Activated CD4-positive, CD25-positive, alpha-beta regulatory T cell (primary cell): Measurements from ENCODE around the gene TOMM34.

Source experiments
- DNase-seq, 4 experiments: peaks; one replicate each; lab custom pipeline; 2025; lab: John Stamatoyannopoulos, UW

Gene TOMM34

DNA sequence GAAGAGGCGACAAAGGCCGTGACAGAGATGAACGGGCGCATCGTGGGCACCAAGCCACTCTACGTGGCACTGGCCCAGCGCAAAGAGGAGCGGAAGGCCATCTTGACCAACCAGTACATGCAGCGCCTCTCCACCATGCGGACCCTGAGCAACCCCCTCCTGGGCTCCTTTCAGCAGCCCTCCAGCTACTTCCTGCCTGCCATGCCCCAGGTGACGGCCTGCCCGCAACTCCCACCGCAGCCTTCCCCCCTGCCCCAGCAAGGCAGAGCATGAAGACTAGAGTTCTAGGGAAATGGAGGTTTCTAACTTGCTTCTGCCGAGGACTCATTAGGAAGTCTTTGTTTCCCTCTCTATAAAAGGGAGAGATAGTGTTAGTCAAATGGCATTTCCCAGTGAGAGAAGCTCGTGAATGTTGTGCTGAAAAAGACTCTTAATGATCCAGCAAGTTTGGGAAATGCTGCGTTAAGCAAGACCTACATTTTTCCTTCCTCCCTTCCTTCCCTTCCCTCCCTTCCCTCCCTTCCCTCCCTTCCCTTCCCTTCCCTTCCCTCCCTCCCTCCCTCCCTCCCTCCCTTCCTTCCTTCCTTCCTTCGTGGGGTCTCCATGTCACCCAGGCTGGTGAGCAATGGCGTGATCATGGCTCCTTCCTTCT is 29.6 kb downstream of the TOMM34 start:
- DNase-seq, result no peak

DNA sequence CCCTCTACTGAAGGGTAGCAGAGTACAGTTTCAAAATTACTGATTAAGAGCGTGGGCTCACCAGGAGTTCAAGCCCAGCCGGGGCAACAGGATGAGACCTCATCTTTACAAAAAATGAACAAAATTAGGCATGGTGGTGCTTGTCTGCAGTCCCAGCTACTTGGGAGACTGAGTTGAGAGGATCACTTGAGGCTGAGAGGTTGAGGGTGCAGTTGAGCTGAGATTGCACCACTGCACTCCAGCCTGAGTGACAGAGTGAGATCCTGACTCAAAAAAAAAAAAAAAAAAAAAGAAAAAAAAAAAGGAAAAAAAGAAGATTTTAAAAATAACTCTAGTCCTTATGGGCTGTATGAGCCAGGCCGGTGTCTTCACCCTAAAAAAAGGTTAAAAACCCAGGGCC is 31.6 kb downstream of the TOMM34 start:
- no peak for DNase-seq

DNA sequence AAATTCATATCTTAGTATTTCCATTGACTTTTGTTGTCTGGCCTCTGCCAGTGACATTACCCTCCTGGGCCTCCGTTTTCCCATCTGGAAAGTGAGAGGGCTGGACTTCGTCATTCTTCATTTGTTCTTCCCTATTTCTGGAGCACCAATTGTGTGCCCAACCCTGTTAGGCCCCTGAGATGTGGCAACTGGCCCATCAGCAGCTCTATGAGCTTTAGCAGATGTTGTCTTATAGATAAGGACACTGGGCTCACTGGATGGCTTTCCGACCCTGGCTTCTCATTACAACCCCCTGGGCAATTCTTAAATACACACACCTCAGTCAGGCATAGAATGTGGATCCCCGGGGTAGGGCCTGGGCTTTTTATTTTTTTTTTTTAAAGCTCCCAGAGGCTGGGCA is 35.7 kb downstream of the TOMM34 start:
- DNase-seq, result no peak

DNA sequence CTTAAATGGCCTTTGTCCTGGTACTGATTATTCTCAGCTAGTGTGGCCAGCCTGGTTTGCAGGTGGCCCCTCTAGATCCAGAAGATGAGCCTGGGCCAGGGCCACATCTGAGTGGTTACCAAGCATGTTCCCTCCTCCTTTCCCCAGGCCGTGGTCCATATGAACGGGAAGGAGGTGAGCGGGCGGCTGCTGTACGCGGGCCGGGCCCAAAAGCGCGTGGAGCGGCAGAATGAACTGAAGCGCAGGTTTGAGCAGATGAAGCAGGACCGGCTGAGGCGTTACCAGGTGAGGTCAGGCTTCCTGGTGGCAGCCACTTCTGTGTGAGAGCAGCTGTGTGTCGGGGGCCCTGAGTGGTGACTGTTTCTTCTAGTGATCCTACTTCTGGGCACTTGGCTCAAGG is 38.8 kb downstream of the TOMM34 start:
- DNase-seq, result no peak

- no peak for DNase-seq
These were observed 41.4 kb downstream of the TOMM34 start for GRCh38 chr20:44918761-44919160.

DNA sequence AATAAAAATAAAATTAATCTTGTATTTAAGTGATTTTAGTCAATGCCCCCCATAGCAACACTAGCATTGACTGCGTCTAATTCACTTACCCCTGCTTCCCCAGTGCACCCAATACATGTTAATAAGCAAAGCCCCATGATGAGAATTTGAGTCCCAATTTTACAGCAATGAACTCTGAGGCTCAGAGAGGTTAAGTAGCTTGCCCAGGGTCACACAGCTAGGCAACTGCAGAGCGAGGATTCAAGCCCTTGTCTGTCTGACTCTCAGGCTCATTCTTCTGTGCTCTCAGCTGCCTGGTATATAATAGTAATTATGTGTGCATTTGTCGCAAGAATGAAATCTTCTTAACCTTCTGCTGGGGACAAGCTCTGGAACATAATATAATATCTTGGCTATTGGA is 41.9 kb downstream of the TOMM34 start:
- no peak for DNase-seq

GRCh38 chr20:44917399-44917798 is 42.8 kb downstream of the TOMM34 start:
- no peak for DNase-seq

DNA sequence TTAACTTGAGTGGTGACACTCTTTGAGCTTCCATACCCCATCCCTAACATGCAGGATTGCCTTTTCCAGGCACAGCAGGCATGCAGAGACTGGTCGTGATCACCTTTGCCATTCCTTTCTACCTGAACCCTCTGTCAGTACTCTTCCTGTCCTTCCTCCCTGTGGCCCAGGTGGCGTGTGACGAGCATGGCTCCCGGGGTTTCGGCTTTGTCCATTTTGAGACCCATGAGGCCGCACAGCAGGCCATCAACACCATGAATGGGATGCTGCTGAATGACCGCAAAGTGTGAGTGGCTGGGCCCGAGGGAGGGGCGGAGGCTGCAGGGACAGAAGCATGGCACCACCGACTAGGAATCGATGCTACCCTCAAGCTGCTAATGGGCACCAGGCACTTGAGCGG is 43.6 kb downstream of the TOMM34 start:
- DNase-seq, result no peak

DNA sequence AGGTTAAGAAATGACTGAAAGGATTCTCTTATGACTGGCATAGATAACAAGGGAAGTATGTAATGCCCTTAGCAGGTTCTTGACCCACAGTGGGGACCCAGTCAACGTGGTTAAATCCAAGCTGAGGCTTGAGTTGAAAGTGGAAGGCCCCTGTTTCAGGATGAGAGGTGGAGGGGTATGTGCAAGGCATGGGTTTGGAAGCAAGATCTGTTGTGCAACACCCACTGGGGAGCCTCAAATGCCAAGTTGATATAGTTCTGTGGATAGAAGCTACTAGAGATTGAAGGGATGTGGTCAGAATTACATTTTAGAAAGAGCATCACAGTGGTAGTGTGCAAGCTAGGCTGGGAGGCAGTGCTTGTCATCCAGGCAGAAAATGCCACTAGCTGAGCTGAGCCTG is 45.3 kb downstream of the TOMM34 start:
- no peak for DNase-seq

GRCh38 chr20:44912189-44912588 is 48.0 kb downstream of the TOMM34 start:
- no peak for DNase-seq

DNA sequence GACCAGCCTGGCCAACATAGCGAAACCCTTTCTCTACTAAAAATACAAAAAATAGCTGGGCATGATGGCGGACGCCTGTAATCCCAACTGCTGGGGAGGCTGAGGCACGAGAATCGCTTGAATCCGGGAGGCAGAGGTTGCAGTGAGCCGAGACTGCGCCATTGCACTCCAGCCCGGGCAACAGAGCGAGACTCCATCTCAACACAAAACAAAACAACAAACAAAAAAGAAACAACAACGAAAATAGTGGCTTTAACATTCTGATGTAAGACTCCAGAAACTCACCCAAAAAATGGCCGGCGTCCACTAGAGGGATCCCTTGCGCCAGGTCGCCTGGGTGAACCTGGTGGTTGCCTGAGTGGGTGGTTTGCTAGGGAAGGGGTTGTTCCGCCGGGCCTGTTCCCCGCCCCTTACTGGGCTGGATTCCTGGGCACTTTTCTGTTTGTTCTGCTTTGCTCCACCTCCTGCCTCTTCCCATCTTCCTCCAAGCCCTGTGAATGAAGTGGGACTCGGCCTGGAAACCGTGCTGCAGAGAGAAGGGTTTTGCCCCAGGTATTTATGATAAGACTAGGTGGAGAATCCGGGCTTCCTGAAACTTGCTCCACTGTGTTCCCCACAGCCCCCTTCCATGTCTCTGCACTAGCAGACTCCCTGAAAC is 48.8 kb downstream of the TOMM34 start:
- peak; percentile 8 to 22 (median 12) for DNase-seq

DNA sequence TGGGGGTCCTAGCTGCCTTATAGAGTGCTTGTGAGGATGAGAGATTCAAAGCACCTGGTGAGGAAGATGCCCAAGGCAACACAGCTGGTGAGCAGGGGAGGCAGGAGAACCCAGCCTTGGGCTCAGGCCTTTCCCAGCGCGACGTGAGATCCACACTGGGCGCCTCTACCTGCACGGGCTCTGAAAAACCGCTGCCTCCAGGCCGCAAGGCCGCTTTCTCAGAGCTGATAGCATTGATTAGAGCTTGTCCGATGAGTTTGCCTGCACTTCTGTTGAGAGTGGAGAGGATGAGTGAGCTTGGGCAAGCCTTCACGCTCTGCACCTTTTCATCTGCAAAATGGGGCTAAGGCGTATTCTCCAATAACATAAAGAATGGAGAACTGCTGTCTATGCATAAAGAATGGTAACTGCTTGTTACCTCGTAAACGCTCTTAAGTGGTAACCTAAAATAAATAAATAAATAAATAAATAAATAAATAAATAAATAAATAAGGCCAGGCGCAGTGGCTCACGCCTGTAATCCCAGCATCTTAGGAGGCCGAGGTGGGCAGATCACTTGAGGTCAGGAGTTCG is 49.4 kb downstream of the TOMM34 start:
- DNase-seq, result no peak

DNA sequence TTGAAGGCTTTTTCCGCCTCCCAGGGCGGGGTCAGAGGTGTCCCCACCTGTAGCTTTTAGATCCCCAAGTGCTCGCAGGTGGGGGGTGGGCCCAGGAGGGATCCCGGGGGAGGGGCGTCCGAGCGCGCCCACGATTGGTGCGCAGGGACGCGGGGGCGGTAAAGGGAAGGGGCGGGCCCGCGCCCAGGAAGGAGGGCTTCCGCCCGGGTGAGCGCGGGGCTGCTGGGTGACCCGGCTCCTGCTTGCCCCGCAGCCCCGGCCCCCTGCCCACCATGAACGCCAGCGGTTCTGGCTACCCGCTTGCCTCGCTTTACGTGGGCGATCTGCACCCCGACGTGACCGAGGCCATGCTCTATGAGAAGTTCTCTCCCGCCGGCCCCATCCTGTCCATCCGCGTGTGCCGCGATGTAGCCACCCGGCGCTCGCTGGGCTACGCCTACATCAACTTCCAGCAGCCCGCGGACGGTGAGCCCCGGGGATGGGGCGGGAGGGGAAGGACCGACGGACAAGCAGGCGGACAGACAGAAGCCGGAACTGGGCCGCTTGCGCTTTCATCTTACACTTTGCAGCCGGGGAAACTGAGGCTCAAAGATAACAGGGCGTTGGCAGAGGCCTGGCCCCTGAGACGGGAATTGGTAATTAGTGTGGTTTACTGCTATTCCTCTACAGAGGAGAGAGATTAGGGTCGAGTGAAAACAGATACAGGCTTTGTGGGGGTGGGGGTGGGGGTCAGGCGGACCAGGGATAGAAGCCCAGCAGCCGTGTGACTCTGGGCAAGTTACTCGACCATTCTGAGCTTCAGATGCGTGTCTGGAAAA is 50.1 kb downstream of the TOMM34 start, which contains the start of gene PABPC1L:
Gene PABPC1L, plus strand, starts transcription at position 189 of the 818 bp plus-strand sequence. Its CDS starts 84 bp downstream, at position 273.
- DNase-seq, result peak; percentile 38 to 57 (median 46)

DNA sequence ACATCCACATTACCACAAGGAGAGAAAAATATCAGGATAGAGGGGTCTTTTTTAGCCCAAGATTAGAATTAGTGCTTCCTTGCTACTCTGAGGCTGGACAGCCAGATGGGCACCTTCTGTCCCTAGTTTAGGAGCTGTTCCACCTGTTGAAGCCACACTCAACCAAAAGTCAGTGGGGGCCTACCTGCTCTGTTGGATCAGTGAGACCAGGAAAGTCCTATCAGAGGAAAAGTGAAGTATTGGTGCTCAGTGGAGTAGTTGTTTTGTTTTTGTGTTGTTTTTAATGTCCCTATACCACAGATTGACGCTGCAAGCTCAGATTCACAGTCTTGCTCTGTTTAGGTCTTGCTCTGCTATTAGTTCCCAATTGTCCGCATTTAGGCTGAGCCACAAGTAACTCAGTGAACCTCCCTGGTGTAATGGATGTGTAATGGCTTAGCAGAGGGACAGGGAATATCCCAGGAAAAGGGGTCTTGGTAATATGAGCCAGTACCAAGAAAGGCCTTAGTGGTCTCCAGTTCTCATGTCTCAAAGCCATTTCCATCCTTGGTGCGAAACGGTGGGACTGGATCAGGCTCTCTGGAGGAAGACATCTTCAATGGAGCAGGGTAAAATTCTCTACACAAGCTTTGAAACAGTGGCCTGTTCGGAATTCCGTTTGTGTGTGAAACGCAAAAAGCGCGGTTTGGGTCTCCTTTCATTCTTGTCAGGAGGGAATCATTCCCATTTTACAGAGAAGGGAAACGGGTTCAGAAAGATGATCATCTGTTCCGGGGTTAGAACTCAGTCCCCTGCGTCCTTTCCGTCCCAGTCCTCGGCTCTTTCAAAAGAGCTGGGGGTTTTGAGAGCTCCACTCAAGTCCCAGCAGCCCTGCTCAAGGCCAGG is 51.0 kb downstream of the TOMM34 start:
- no peak for DNase-seq

DNA sequence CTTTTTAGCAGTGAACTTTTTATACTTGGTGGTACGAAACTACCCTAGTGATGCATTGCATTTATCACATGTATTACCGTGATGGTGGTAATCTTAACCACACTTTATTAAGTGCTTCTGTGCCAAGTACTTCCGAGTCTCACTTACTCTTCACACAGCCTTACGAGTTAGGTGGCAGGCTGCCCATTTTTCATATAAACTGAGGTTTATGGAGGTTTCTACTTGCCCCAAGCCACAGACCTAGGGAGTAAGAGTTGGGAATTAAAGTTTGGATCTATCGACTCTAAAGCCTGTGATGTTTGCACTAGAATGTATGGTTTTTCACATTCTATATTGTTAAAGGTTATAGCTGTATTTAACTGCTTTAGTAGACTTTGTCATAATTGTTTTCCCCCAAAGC is 55.8 kb downstream of the TOMM34 start:
- DNase-seq, result no peak

GRCh38 chr20:44901974-44902373 is 58.2 kb downstream of the TOMM34 start:
- DNase-seq, result no peak

DNA sequence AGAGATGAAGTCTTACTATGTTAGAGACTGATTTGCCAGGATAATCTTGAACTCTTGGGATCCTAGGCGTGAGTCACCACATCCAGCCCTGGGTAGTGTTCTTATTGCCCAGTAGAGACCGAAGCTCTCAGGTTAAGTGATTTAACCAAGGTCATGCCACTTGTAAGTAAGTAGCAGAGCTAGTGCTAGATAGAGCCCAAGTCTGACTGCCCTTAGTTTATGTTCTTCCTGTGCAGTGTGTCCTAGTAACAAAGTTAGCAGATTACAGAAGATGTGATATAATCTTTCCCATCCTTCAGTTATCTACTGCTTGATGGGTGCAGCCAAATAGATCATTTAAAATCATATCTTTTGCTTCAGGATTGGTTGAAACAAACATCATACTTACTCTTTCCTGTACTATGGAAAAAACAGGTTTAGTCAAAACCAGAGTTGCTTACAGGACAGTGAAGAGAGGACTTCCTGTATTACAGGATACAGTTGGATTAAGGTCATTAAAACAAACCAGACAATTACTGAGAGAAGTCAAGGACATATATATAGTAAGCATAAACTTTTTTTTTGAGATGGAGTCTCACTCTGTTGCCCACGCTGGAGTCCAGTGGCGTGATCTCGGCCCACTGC is 59.9 kb downstream of the TOMM34 start:
- no peak for DNase-seq

DNA sequence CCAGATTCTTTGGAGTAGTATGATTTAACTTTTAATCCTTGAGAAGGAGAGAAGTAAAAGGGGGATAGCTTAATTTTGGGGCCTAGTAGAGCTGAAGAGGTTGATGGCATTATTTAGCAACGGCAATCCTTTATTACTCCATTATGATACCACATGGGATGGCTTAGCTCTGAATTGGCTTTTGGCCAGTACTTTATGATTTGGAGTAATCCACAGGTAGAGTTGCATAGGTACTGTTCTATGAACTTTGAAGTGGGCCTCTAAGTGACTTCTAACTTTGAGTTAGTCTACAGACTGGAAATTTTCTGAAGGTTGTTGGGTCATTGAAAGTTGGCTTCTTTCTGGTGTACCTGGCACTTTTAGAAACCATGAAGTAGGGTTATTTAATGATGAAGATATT is 63.1 kb downstream of the TOMM34 start:
- no peak for DNase-seq

GRCh38 chr20:44896583-44896982 is 63.6 kb downstream of the TOMM34 start:
- no peak for DNase-seq

DNA sequence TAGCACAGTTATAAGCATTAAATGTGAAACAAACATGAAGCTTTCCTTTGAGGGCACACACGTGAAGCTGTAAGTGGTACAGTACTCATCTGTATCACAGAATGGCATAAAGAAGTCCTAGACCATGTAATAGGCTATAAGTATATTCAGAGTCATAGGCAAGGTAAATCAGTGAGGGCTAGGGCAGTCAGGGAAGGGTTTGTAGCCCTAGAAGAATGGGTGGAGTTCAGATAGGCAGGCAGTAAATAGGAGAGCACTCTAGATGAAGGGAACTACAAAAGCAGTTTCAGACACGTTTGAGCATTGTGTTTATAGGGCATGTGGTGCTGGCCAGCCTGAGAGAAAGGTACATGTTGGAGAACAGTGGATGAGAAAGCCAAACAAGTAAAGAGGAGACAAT is 65.2 kb downstream of the TOMM34 start:
- no peak for DNase-seq
